NB4 (cell line): ENCODE data around the gene CDC16.

Experiments
- MYC ChIP-seq: IDR thresholded peaks from 2 replicates; pipeline ENCODE4 v1.6.1; 2011; ENCODE audit warnings: low read depth, low read length
- TF ChIP-seq, protein P1 (sequence below): IDR thresholded peaks from one replicate; pipeline ENCODE4 v1.5.1; 2012; ENCODE audit warnings: low read depth, low read length
- TF ChIP-seq, protein P2 (sequence below): IDR thresholded peaks from 2 replicates; pipeline ENCODE4 v1.6.1; 2011; ENCODE audit warnings: low read depth, low read length

- TF ChIP-seq, protein P1, sequence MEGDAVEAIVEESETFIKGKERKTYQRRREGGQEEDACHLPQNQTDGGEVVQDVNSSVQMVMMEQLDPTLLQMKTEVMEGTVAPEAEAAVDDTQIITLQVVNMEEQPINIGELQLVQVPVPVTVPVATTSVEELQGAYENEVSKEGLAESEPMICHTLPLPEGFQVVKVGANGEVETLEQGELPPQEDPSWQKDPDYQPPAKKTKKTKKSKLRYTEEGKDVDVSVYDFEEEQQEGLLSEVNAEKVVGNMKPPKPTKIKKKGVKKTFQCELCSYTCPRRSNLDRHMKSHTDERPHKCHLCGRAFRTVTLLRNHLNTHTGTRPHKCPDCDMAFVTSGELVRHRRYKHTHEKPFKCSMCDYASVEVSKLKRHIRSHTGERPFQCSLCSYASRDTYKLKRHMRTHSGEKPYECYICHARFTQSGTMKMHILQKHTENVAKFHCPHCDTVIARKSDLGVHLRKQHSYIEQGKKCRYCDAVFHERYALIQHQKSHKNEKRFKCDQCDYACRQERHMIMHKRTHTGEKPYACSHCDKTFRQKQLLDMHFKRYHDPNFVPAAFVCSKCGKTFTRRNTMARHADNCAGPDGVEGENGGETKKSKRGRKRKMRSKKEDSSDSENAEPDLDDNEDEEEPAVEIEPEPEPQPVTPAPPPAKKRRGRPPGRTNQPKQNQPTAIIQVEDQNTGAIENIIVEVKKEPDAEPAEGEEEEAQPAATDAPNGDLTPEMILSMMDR: peak; percentile 93
- TF ChIP-seq, protein P2, sequence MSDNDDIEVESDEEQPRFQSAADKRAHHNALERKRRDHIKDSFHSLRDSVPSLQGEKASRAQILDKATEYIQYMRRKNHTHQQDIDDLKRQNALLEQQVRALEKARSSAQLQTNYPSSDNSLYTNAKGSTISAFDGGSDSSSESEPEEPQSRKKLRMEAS: peak; percentile 48
- TF ChIP-seq MYC: peak; percentile 60
Observed at GRCh38 chr13:114226699-114227323, 7.9 kb upstream of the CDC16 start.
